PC-3 (cell line): ENCODE measurements around the gene SUGP1.

Experiments used
- CTCF ChIP-seq: fragments of 300-600 bp; sonication (generic); conservative IDR thresholded peaks from 2 replicates; pipeline ENCODE4 v1.5.1; 2017; ENCODE audit warnings: antibody characterized with exemption, low read depth, mild to moderate bottlenecking, low read length
- EZH2 ChIP-seq: fragments of 300-600 bp; sonication (generic); IDR thresholded peaks from one replicate; pipeline ENCODE4 v1.6.1; 2017; ENCODE audit warnings: antibody characterized with exemption, mild to moderate bottlenecking, low read length; ENCODE audit not compliant: unreplicated experiment
- EZH2phosphoT487 ChIP-seq: fragments of 300-600 bp; sonication (generic); IDR thresholded peaks from 2 replicates; pipeline ENCODE4 v1.6.1; 2018; ENCODE audit warnings: mild to moderate bottlenecking, antibody characterized with exemption, low read length, borderline replicate concordance

DNA sequence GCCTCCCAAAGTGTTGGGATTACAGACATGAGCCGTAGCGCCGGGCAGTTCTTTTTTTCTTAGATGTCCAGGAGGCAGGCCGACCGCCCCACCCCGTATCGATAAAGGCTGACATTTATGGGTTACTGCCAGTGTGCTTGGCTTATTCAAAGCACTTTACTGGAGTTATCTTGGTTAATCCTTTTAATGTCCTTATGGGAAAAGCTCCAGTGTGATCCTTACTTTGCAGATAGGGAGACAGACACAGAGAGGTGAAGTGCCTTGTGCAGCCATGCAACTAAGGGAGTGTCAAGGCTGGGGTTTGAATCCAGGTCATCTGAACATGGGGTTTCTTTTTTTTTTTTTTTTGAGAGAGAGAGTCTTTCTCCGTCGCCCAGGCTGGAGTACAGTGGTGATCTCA lies 89.3 kb downstream of the SUGP1 start:
- TF ChIP-seq CTCF: no peak
- no peak for TF ChIP-seq EZH2
- TF ChIP-seq EZH2phosphoT487: no peak
